A549 (cell line): Measurements from ENCODE around the gene CTNND1. TPM values are rescaled to one million over a fixed set of nuclear protein-coding genes. Genes with fewer than 3 reads are reported as not detected.

Experiments used
- ATAC-seq, 2 experiments: fragments of 200-7000 bp in 1 of 2; fragments of >200 bp in 1 of 2; cut with Nextera tagmentation in 1 of 2; cut with Tn5 transposase in 1 of 2; 3 replicates each; pipeline versions ENCODE4 v1.8.0 to v1.9.1; 2018 to 2020; ENCODE audit warnings: mild to moderate bottlenecking in 1 of 2, moderate library complexity in 1 of 2
- CTCF ChIA-PET: fragments of 300-600 bp; sonication (Branson Sonifier 250); formaldehyde crosslinking; extraction: SDS; loops from one replicate; lab custom pipeline; 2021; ENCODE audit warnings: antibody characterized with exemption, inconsistent platforms; lab: Yijun Ruan, JAX
- POLR2A ChIA-PET: fragments of 350-600 bp; formaldehyde crosslinking; extraction: SDS; loops from one replicate; lab custom pipeline; 2021; ENCODE audit warnings: antibody characterized with exemption, inconsistent platforms; lab: Yijun Ruan, JAX
- DNase-seq, 2 experiments: peaks; one replicate each; pipeline versions ENCODE4 v3.0.0 to v3.0.0-alpha.2; 2011 to 2016; ENCODE audit warnings: low read depth in 1 of 2, low spot score in 1 of 2
- FAIRE-seq: peaks from 2 replicates; lab custom pipeline; 2011; peaks lifted over from hg19 to GRCh38; lab: Jason Lieb, UNC
- H3K27ac ChIP-seq, 2 experiments: fragments of >200 bp; sonication (Bioruptor Twin); formaldehyde crosslinking; 3 replicates each; pipeline ENCODE4 v1.5.1; 2016 to 2017
- H3K4me1 ChIP-seq: fragments of >200 bp; sonication (Bioruptor Twin); formaldehyde crosslinking; 3 replicates; pipeline ENCODE4 v1.6.1; 2016
- H3K4me2 ChIP-seq: fragments of >200 bp; sonication (Bioruptor Twin); formaldehyde crosslinking; 3 replicates; pipeline ENCODE4 v1.6.1; 2016
- H3K4me3 ChIP-seq: fragments of >200 bp; sonication (Bioruptor Twin); formaldehyde crosslinking; 3 replicates; pipeline ENCODE4 v1.5.1; 2016
- H3K9me3 ChIP-seq: fragments of >200 bp; sonication (Bioruptor Twin); formaldehyde crosslinking; 3 replicates; pipeline ENCODE4 v1.6.1; 2016
- CBX2 ChIP-seq: fragments of 200-600 bp; sonication (generic); IDR thresholded peaks from 2 replicates; pipeline ENCODE4 v1.6.1; 2016; ENCODE audit warnings: low read depth, mild to moderate bottlenecking, borderline replicate concordance
- CBX8 ChIP-seq: fragments of 200-600 bp; sonication (generic); IDR thresholded peaks from 2 replicates; pipeline ENCODE4 v1.6.1; 2016
- E2F6 ChIP-seq: IDR thresholded peaks from 2 replicates; pipeline ENCODE4 v1.6.1; 2012; ENCODE audit warnings: low read depth, borderline replicate concordance
- EHF ChIP-seq: fragments of 250-450 bp; sonication (Bioruptor Pico); IDR thresholded peaks from 2 replicates; pipeline ENCODE4 v1.5.0; 2020; ENCODE audit warnings: mild to moderate bottlenecking
- EHMT2 ChIP-seq: fragments of 200-600 bp; sonication (generic); IDR thresholded peaks from 2 replicates; pipeline ENCODE4 v1.6.1; 2016; ENCODE audit warnings: antibody characterized with exemption, low read depth, mild to moderate bottlenecking, moderate library complexity
- ELK1 ChIP-seq: fragments of 150-350 bp; IDR thresholded peaks from 2 replicates; pipeline ENCODE4 v1.6.1; 2014; ENCODE audit warnings: low read depth, mild to moderate bottlenecking, low read length
- EP300 ChIP-seq, 2 experiments: fragments of >200 bp; sonication (Bioruptor Twin); formaldehyde crosslinking; IDR thresholded peaks; 2 replicates in 1 of 2; 3 replicates in 1 of 2; pipeline ENCODE4 v1.6.1; 2016 to 2017
- ESRRA ChIP-seq: fragments of 150-350 bp; IDR thresholded peaks from 2 replicates; pipeline ENCODE4 v1.6.1; 2014; ENCODE audit warnings: mild to moderate bottlenecking, low read length, borderline replicate concordance
- FOSB ChIP-seq: fragments of 250-450 bp; sonication (Bioruptor Pico); IDR thresholded peaks from 2 replicates; pipeline ENCODE4 v1.5.0; 2020; ENCODE audit warnings: mild to moderate bottlenecking, moderate library complexity
- FOXS1 ChIP-seq: fragments of 250-450 bp; sonication (Bioruptor Pico); IDR thresholded peaks from 2 replicates; pipeline ENCODE4 v1.5.0; 2020; ENCODE audit warnings: mild to moderate bottlenecking, moderate library complexity
- HOXA7 ChIP-seq: fragments of 250-450 bp; sonication (Bioruptor Pico); IDR thresholded peaks from 2 replicates; pipeline ENCODE4 v1.5.0; 2020; ENCODE audit warnings: mild to moderate bottlenecking, moderate library complexity
- HOXB13 ChIP-seq: fragments of 250-450 bp; sonication (Bioruptor Pico); IDR thresholded peaks from 2 replicates; pipeline ENCODE4 v1.5.0; 2020; ENCODE audit warnings: low read depth, mild to moderate bottlenecking, moderate library complexity
- HOXB5 ChIP-seq: fragments of 250-450 bp; sonication (Bioruptor Pico); IDR thresholded peaks from 2 replicates; pipeline ENCODE4 v1.5.0; 2020; ENCODE audit warnings: mild to moderate bottlenecking, moderate library complexity
- KDM1A ChIP-seq: fragments of 200-600 bp; sonication (generic); IDR thresholded peaks from 2 replicates; pipeline ENCODE4 v1.6.1; 2016; ENCODE audit warnings: low read depth, mild to moderate bottlenecking
- NFE2L2 ChIP-seq: fragments of 150-350 bp; conservative IDR thresholded peaks from 2 replicates; pipeline ENCODE4 v1.6.1; 2014; ENCODE audit warnings: low read length
- NPAS2 ChIP-seq: fragments of 250-450 bp; sonication (Bioruptor Pico); IDR thresholded peaks from 2 replicates; pipeline ENCODE4 v1.8.0; 2022; ENCODE audit warnings: mild to moderate bottlenecking, moderate library complexity, borderline replicate concordance
- NR3C1 ChIP-seq: fragments of >200 bp; sonication (Bioruptor Twin); formaldehyde crosslinking; IDR thresholded peaks from 3 replicates; pipeline ENCODE4 v1.6.1; 2017
- RARB ChIP-seq: fragments of 250-450 bp; sonication (Bioruptor Pico); IDR thresholded peaks from 2 replicates; pipeline ENCODE4 v1.8.0; 2021; ENCODE audit warnings: mild to moderate bottlenecking, moderate library complexity
- RFX5 ChIP-seq: fragments of 450-650 bp; IDR thresholded peaks from 2 replicates; pipeline ENCODE4 v1.7.1; 2014; ENCODE audit warnings: antibody characterized with exemption, mild to moderate bottlenecking, moderate library complexity
- RNF2 ChIP-seq: fragments of 200-600 bp; sonication (generic); IDR thresholded peaks from 2 replicates; pipeline ENCODE4 v1.6.1; 2016; ENCODE audit warnings: low read depth, mild to moderate bottlenecking, antibody characterized with exemption, moderate library complexity, borderline replicate concordance
- SMC3 ChIP-seq: fragments of >200 bp; sonication (Bioruptor Twin); formaldehyde crosslinking; IDR thresholded peaks from 3 replicates; pipeline ENCODE4 v1.6.1; 2018; ENCODE audit warnings: inconsistent platforms
- SREBF2 ChIP-seq: fragments of 450-650 bp; IDR thresholded peaks from 2 replicates; pipeline ENCODE4 v1.6.1; 2014; ENCODE audit warnings: mild to moderate bottlenecking, moderate library complexity
- TFCP2L1 ChIP-seq: fragments of 250-450 bp; sonication (Bioruptor Pico); IDR thresholded peaks from 2 replicates; pipeline ENCODE4 v1.5.0; 2021; ENCODE audit warnings: mild to moderate bottlenecking
- USF2 ChIP-seq: fragments of 450-650 bp; IDR thresholded peaks from 2 replicates; pipeline ENCODE4 v1.6.1; 2014; ENCODE audit warnings: antibody characterized with exemption
- ZSCAN20 ChIP-seq: fragments of 250-450 bp; sonication (Bioruptor Pico); IDR thresholded peaks from 2 replicates; pipeline ENCODE4 v1.8.0; 2022; ENCODE audit warnings: mild to moderate bottlenecking, moderate library complexity
- WGBS: methylation state at CpG from one replicate; pipeline ENCODE4 v1.1.6; 2017; ENCODE audit errors: missing lambda C conversion rate; 5-methylcytosine and 5-hydroxymethylcytosine counted together
- polyA plus RNA-seq, 4 experiments: library from polyadenylated mRNA; depleted of rRNA in 3 of 4; stranded (reverse); fragments of >200 nt; fragmentation: RNase III in 1 of 4; extraction: RNeasy Plus Mini Kit Qiagen cat#74134 plus additional on column Dnase treatment in 1 of 4; gene quantifications; 2 replicates in 3 of 4; 3 replicates in 1 of 4; pipeline ENCODE4 v1.2.3, GENCODE V29; 2011 to 2017
- TF ChIP-seq, protein P1 (sequence below): IDR thresholded peaks from 2 replicates; pipeline ENCODE4 v1.6.1; 2012
- TF ChIP-seq, protein P2 (sequence below): IDR thresholded peaks from 2 replicates; pipeline ENCODE4 v1.6.1; 2012

CTNND1 gene
- polyA plus RNA-seq, 2 of the 4 experiments (the other 2 are of a cell fraction), result 72.8 to 146 TPM

- no peak for DNase-seq
- peak overlapping the region; percentile 93 for H3K4me2 ChIP-seq
- no peak for FAIRE-seq
- H3K4me3 ChIP-seq, result no peak overlapping the region
- H3K9me3 ChIP-seq, result no peaks in the 10 kb centered on the region
- peaks cover 83% of the 10 kb centered on the region for H3K4me1 ChIP-seq
- TF ChIP-seq USF2 (no peak), NR3C1 (no peak), NFE2L2 (no peak), CBX8 (no peak), RFX5 (no peak), FOSB (CRISPR knock-in tag) (no peak), ZSCAN20 (CRISPR knock-in tag) (no peak), EHF (CRISPR knock-in tag) (no peak), ELK1 (no peak), KDM1A (no peak), SMC3 (no peak), EP300 (IDR thresholded peaks at IDR 0.05) (no peak), SREBF2 (no peak)
- TF ChIP-seq, all 56 proteins: peak for 0
- ChIA-PET CTCF (interaction anchor here (1.0 to 2.3 kb wide), 4 partner anchors 12 to 25 kb away, joined by 3 to 12 read pairs (median 4); partner anchors contain the start of gene BTBD18), POLR2A (interaction anchor here (1.2 kb wide), 1 partner anchor 27 kb away, joined by 3 read pairs; no protein-coding TSS in a partner anchor)
- peak overlapping the region; percentile 83 to 88; a peak in 5 of 6 replicates for H3K27ac ChIP-seq
- ATAC-seq, result no peak
- WGBS, result 62% methylated on average over 5 of the region's 5 CpGs
These were observed 13.9 kb downstream of the CTNND1 start for GRCh38 chr11:57775491-57775890.

DNA sequence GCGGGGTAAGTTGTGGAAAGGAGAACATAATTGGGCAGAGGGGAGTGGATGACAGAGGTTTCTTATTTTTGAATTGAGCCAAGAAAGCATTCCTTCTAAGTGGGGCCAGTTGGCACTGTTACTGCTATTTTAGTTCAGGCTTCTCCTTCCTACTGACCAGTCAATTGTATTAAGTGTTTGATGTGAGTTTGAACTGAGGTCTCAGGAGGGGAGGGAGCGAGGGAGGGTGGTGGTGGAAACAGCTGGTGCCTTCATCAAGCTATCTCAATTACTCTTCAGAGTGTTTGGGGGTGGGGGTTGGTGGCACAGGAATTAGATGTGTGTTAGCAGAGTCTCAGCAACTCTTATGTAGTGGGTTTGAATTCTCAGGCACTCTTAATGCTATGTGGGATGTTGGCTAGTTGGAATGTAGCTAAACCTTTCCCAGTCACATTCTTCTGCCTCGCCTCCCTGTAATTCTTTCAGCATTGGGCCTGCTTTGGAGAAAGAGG, 14.5 kb downstream of the CTNND1 start:
- no peak for FAIRE-seq
- TF ChIP-seq, protein P1, sequence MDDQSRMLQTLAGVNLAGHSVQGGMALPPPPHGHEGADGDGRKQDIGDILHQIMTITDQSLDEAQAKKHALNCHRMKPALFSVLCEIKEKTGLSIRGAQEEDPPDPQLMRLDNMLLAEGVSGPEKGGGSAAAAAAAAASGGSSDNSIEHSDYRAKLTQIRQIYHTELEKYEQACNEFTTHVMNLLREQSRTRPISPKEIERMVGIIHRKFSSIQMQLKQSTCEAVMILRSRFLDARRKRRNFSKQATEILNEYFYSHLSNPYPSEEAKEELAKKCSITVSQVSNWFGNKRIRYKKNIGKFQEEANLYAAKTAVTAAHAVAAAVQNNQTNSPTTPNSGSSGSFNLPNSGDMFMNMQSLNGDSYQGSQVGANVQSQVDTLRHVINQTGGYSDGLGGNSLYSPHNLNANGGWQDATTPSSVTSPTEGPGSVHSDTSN, result no peak
- TF ChIP-seq CBX2 (no peak), HOXB13 (CRISPR knock-in tag) (no peak), CBX8 (no peak), RARB (CRISPR knock-in tag) (no peak), HOXA7 (CRISPR knock-in tag) (no peak), EHMT2 (no peak), TFCP2L1 (CRISPR knock-in tag) (no peak), ESRRA (no peak), E2F6 (no peak), RNF2 (no peak), NPAS2 (no peak), HOXB5 (CRISPR knock-in tag) (no peak), ELK1 (no peak), SREBF2 (no peak), EP300 (IDR thresholded peaks at IDR 0.05) (no peak), FOXS1 (CRISPR knock-in tag) (no peak), KDM1A (no peak)
- TF ChIP-seq, protein P2, sequence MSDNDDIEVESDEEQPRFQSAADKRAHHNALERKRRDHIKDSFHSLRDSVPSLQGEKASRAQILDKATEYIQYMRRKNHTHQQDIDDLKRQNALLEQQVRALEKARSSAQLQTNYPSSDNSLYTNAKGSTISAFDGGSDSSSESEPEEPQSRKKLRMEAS, result no peak
- POLR2A ChIA-PET, result interaction anchor here (1.2 kb wide), 1 partner anchor 27 kb away, joined by 3 read pairs; no protein-coding TSS in a partner anchor
- CTCF ChIA-PET, result interaction anchor here (0.6 to 2.3 kb wide), 5 partner anchors 8 to 25 kb away, joined by 3 to 12 read pairs (median 4); partner anchors contain the start of gene BTBD18
- ATAC-seq, result no peak
- Histone ChIP-seq H3K4me1 (peaks cover 89% of the 10 kb centered on the region), H3K4me3 (no peak overlapping the region), H3K27ac (peak overlapping the region; percentile 83 to 88; a peak in 5 of 6 replicates), H3K4me2 (peak overlapping the region; percentile 93), H3K9me3 (no peaks in the 10 kb centered on the region)
- DNase-seq, result no peak
- 82% methylated on average over 3 of the region's 3 CpGs for WGBS
